ENCODE measurements around the gene TPSAB1.
"Not testable (repeated sequence)": the region's sequence is repeated elsewhere in the genome, so short reads cannot be mapped to it uniquely, and the experiment has no call there.

- TF ChIP-seq CTCF (IDR thresholded peaks at IDR 0.05; ENCODE audit: insufficient read depth, low read length); POLR2AphosphoS5 (IDR thresholded peaks at IDR 0.05; ENCODE audit: low read depth): not testable (repeated sequence)
These were observed 2.9 kb downstream of the TPSAB1 start for GRCh38 chr16:1243363-1243762.

All from HL-60 (cell line).